HEK293 (cell line): ENCODE results near the gene CCDC85C.

Experiments used
- CTCF ChIA-PET: fragments of 350-600 bp; formaldehyde crosslinking; extraction: SDS; loops from one replicate; lab custom pipeline; 2021; ENCODE audit warnings: antibody characterized with exemption; lab: Yijun Ruan, JAX
- POLR2A ChIA-PET: fragments of 300-600 bp; formaldehyde crosslinking; extraction: SDS; loops from one replicate; lab custom pipeline; 2020; ENCODE audit warnings: antibody characterized with exemption, inconsistent platforms; lab: Yijun Ruan, JAX
- H3K27ac ChIP-seq: fragments of 200-500 bp; sonication (Bioruptor generic); 2 replicates; pipeline ENCODE4 v1.5.1; 2014; ENCODE audit warnings: low read depth, low read length, control low read depth, inconsistent platforms; ENCODE audit errors: extremely low read depth
- H3K36me3 ChIP-seq, 2 experiments: fragments of 200-500 bp in 1 of 2; sonication (Bioruptor generic) in 1 of 2; 1 replicate in 1 of 2; 2 replicates in 1 of 2; pipeline ENCODE4 v1.5.1; 2014 to 2017; ENCODE audit warnings: inconsistent platforms in 2 of 2, low read length in 2 of 2; ENCODE audit not compliant: control insufficient read depth in 2 of 2, insufficient read depth in 1 of 2
- H3K4me1 ChIP-seq: fragments of 200-500 bp; sonication (Bioruptor generic); 2 replicates; pipeline ENCODE4 v1.5.1; 2014; ENCODE audit warnings: mild to moderate bottlenecking, low read length, inconsistent platforms; ENCODE audit not compliant: control insufficient read depth, insufficient read depth
- H3K4me3 ChIP-seq: 2 replicates; pipeline ENCODE4 v1.5.1; 2011; ENCODE audit warnings: low read depth, mild to moderate bottlenecking, control low read depth, low read length, moderate library complexity
- H3K9me3 ChIP-seq: fragments of 200-500 bp; sonication (Bioruptor generic); 2 replicates; pipeline ENCODE4 v1.5.1; 2014; ENCODE audit warnings: low read depth, low read length, inconsistent platforms; ENCODE audit not compliant: control insufficient read depth, insufficient read depth
- HOXA7 ChIP-seq: sonication (generic); formaldehyde crosslinking; IDR thresholded peaks from 2 replicates; pipeline ENCODE4 v1.8.1; 2022; ENCODE audit warnings: missing genetic modification reagents, borderline replicate concordance
- RBAK ChIP-seq: fragments of 450-650 bp; formaldehyde crosslinking; IDR thresholded peaks from 2 replicates; pipeline ENCODE4 v1.5.1; 2016; ENCODE audit warnings: missing biosample characterization, missing genetic modification characterization
- SCRT2 ChIP-seq: fragments of 450-650 bp; formaldehyde crosslinking; IDR thresholded peaks from 2 replicates; pipeline ENCODE4 v1.5.1; 2016; ENCODE audit warnings: missing biosample characterization, missing genetic modification characterization
- ZBTB20 ChIP-seq: fragments of 450-650 bp; formaldehyde crosslinking; IDR thresholded peaks from 2 replicates; pipeline ENCODE4 v1.5.1; 2016; ENCODE audit warnings: missing biosample characterization, missing genetic modification characterization
- ZNF155 ChIP-seq: fragments of 450-650 bp; formaldehyde crosslinking; IDR thresholded peaks from 2 replicates; pipeline ENCODE4 v1.5.1; 2016; ENCODE audit warnings: missing biosample characterization, missing genetic modification characterization
- ZNF184 ChIP-seq: fragments of 450-650 bp; IDR thresholded peaks from 2 replicates; pipeline ENCODE4 v1.5.1; 2018; ENCODE audit warnings: missing biosample characterization, mild to moderate bottlenecking, missing genetic modification characterization
- TF ChIP-seq, protein P1 (sequence below): fragments of 450-650 bp; formaldehyde crosslinking; IDR thresholded peaks from 2 replicates; pipeline ENCODE4 v1.5.1; 2016; ENCODE audit warnings: missing biosample characterization, missing genetic modification characterization
- TF ChIP-seq, protein P2 (sequence below): fragments of 450-650 bp; formaldehyde crosslinking; conservative IDR thresholded peaks from 2 replicates; pipeline ENCODE4 v1.5.1; 2016; ENCODE audit warnings: low read depth, missing biosample characterization, missing genetic modification characterization
- TF ChIP-seq, protein P3 (sequence below): fragments of 450-650 bp; formaldehyde crosslinking; IDR thresholded peaks from 2 replicates; pipeline ENCODE4 v1.5.1; 2016; ENCODE audit warnings: missing biosample characterization, missing genetic modification characterization
- TF ChIP-seq, protein P4 (sequence below): fragments of 450-650 bp; IDR thresholded peaks from 2 replicates; pipeline ENCODE4 v1.5.1; 2018; ENCODE audit warnings: missing biosample characterization, mild to moderate bottlenecking, missing genetic modification characterization
- TF ChIP-seq, protein P5 (sequence below): fragments of 450-650 bp; formaldehyde crosslinking; IDR thresholded peaks from 2 replicates; pipeline ENCODE4 v1.5.1; 2016; ENCODE audit warnings: missing biosample characterization, missing genetic modification characterization, borderline replicate concordance

Gene CCDC85C

DNA sequence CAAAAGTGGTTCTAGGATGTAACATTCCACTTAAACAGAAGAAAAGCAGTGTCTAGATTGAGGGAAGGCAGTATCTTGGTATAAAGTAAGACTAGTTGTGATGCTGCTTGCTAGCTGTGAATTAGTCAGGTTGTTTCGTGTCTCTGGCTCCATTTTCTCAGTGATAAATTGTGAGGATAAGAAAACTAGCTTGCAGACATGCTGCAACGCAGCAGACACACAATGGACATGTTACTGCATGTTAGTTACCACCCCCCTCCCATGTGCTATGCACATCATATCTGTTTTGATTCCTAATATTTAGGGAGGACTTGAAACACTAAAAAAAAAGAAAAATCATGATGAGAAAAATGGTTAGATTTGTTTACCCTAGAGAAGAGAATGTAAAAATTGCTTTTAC is 119.9 kb downstream of the CCDC85C start:
- CTCF ChIA-PET: no interaction called here
- no peaks in the 10 kb centered on the region for H3K36me3 ChIP-seq
- H3K4me1 ChIP-seq: peaks cover 10% of the 10 kb centered on the region

DNA sequence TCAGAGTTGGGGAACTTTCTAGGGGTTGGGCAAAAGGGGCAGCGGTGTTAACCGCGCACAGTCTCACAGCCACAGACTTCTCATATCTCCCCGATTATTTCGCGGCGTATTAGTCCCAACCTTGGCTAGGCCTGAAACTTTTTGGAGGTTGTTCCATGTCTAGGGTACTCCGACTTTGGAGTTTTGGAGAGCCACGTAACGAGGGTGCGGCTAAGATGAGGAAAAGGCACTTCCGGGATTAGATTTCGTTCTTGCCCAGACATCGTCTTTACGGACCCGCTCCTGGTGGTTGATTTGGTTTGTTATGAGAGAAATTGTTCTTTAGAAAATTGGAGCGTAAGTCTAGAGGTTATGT is 122.3 kb downstream of the CCDC85C start:
- Histone ChIP-seq H3K4me1 (peaks cover 10% of the 10 kb centered on the region), H3K36me3 (no peaks in the 10 kb centered on the region), H3K9me3 (no peaks in the 10 kb centered on the region), H3K27ac (peak overlapping the region; percentile 79), H3K4me3 (peak overlapping the region; percentile 96)
- ChIA-PET CTCF (interaction anchor here (0.9 kb wide), 1 partner anchor 8 kb away, joined by 3 read pairs; no protein-coding TSS in a partner anchor), POLR2A (interaction anchor here (1.0 to 1.3 kb wide), 7 partner anchors 10 to 490 kb away, joined by 3 to 12 read pairs (median 5); partner anchors contain the start of gene CCDC85C)
- TF ChIP-seq, protein P1, sequence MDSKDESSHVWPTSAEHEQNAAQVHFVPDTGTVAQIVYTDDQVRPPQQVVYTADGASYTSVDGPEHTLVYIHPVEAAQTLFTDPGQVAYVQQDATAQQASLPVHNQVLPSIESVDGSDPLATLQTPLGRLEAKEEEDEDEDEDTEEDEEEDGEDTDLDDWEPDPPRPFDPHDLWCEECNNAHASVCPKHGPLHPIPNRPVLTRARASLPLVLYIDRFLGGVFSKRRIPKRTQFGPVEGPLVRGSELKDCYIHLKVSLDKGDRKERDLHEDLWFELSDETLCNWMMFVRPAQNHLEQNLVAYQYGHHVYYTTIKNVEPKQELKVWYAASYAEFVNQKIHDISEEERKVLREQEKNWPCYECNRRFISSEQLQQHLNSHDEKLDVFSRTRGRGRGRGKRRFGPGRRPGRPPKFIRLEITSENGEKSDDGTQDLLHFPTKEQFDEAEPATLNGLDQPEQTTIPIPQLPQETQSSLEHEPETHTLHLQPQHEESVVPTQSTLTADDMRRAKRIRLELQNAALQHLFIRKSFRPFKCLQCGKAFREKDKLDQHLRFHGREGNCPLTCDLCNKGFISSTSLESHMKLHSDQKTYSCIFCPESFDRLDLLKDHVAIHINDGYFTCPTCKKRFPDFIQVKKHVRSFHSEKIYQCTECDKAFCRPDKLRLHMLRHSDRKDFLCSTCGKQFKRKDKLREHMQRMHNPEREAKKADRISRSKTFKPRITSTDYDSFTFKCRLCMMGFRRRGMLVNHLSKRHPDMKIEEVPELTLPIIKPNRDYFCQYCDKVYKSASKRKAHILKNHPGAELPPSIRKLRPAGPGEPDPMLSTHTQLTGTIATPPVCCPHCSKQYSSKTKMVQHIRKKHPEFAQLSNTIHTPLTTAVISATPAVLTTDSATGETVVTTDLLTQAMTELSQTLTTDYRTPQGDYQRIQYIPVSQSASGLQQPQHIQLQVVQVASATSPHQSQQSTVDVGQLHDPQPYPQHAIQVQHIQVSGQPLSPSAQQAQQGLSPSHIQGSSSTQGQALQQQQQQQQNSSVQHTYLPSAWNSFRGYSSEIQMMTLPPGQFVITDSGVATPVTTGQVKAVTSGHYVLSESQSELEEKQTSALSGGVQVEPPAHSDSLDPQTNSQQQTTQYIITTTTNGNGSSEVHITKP (tag by site-specific recombination): 0 out of 2 replicates have a peak, but pooled peaks have one; percentile 7
- TF ChIP-seq, protein P2, sequence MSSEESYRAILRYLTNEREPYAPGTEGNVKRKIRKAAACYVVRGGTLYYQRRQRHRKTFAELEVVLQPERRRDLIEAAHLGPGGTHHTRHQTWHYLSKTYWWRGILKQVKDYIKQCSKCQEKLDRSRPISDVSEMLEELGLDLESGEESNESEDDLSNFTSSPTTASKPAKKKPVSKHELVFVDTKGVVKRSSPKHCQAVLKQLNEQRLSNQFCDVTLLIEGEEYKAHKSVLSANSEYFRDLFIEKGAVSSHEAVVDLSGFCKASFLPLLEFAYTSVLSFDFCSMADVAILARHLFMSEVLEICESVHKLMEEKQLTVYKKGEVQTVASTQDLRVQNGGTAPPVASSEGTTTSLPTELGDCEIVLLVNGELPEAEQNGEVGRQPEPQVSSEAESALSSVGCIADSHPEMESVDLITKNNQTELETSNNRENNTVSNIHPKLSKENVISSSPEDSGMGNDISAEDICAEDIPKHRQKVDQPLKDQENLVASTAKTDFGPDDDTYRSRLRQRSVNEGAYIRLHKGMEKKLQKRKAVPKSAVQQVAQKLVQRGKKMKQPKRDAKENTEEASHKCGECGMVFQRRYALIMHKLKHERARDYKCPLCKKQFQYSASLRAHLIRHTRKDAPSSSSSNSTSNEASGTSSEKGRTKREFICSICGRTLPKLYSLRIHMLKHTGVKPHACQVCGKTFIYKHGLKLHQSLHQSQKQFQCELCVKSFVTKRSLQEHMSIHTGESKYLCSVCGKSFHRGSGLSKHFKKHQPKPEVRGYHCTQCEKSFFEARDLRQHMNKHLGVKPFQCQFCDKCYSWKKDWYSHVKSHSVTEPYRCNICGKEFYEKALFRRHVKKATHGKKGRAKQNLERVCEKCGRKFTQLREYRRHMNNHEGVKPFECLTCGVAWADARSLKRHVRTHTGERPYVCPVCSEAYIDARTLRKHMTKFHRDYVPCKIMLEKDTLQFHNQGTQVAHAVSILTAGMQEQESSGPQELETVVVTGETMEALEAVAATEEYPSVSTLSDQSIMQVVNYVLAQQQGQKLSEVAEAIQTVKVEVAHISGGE (tag by site-specific recombination): 0 out of 2 replicates have a peak, but pooled peaks have one; percentile 25
- TF ChIP-seq RBAK (tag by site-specific recombination): no peak
- TF ChIP-seq, protein P3, sequence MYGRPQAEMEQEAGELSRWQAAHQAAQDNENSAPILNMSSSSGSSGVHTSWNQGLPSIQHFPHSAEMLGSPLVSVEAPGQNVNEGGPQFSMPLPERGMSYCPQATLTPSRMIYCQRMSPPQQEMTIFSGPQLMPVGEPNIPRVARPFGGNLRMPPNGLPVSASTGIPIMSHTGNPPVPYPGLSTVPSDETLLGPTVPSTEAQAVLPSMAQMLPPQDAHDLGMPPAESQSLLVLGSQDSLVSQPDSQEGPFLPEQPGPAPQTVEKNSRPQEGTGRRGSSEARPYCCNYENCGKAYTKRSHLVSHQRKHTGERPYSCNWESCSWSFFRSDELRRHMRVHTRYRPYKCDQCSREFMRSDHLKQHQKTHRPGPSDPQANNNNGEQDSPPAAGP (tag by site-specific recombination): no peak
- TF ChIP-seq ZNF184 (tag by site-specific recombination): no peak
- TF ChIP-seq ZBTB20: peak; percentile 62; the same call in 1 of the 2 replicates
- no peak for TF ChIP-seq ZNF155 (tag by site-specific recombination)
- TF ChIP-seq HOXA7 (CRISPR knock-in tag): no peak

More for the DNA sequence above, 119.9 kb downstream of the CCDC85C start:
- POLR2A ChIA-PET: no interaction called here
- no peak overlapping the region for H3K4me3 ChIP-seq
- TF ChIP-seq, protein P4, sequence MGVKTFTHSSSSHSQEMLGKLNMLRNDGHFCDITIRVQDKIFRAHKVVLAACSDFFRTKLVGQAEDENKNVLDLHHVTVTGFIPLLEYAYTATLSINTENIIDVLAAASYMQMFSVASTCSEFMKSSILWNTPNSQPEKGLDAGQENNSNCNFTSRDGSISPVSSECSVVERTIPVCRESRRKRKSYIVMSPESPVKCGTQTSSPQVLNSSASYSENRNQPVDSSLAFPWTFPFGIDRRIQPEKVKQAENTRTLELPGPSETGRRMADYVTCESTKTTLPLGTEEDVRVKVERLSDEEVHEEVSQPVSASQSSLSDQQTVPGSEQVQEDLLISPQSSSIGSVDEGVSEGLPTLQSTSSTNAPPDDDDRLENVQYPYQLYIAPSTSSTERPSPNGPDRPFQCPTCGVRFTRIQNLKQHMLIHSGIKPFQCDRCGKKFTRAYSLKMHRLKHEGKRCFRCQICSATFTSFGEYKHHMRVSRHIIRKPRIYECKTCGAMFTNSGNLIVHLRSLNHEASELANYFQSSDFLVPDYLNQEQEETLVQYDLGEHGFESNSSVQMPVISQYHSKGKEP (tag by site-specific recombination): peak; percentile 68; the same call in 1 of the 2 replicates
- TF ChIP-seq, protein P5, sequence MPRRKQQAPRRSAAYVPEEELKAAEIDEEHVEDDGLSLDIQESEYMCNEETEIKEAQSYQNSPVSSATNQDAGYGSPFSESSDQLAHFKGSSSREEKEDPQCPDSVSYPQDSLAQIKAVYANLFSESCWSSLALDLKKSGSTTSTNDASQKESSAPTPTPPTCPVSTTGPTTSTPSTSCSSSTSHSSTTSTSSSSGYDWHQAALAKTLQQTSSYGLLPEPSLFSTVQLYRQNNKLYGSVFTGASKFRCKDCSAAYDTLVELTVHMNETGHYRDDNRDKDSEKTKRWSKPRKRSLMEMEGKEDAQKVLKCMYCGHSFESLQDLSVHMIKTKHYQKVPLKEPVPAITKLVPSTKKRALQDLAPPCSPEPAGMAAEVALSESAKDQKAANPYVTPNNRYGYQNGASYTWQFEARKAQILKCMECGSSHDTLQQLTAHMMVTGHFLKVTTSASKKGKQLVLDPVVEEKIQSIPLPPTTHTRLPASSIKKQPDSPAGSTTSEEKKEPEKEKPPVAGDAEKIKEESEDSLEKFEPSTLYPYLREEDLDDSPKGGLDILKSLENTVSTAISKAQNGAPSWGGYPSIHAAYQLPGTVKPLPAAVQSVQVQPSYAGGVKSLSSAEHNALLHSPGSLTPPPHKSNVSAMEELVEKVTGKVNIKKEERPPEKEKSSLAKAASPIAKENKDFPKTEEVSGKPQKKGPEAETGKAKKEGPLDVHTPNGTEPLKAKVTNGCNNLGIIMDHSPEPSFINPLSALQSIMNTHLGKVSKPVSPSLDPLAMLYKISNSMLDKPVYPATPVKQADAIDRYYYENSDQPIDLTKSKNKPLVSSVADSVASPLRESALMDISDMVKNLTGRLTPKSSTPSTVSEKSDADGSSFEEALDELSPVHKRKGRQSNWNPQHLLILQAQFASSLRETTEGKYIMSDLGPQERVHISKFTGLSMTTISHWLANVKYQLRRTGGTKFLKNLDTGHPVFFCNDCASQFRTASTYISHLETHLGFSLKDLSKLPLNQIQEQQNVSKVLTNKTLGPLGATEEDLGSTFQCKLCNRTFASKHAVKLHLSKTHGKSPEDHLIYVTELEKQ: no peak
- TF ChIP-seq SCRT2 (tag by site-specific recombination): no peak
- TF ChIP-seq, protein P1 (tag by site-specific recombination): no peak
- TF ChIP-seq, all 188 proteins: peak for 1
- no peak overlapping the region for H3K27ac ChIP-seq
- H3K9me3 ChIP-seq: no peaks in the 10 kb centered on the region
